ENCODE results near the gene GRB10.

The GRB10 gene

DNA sequence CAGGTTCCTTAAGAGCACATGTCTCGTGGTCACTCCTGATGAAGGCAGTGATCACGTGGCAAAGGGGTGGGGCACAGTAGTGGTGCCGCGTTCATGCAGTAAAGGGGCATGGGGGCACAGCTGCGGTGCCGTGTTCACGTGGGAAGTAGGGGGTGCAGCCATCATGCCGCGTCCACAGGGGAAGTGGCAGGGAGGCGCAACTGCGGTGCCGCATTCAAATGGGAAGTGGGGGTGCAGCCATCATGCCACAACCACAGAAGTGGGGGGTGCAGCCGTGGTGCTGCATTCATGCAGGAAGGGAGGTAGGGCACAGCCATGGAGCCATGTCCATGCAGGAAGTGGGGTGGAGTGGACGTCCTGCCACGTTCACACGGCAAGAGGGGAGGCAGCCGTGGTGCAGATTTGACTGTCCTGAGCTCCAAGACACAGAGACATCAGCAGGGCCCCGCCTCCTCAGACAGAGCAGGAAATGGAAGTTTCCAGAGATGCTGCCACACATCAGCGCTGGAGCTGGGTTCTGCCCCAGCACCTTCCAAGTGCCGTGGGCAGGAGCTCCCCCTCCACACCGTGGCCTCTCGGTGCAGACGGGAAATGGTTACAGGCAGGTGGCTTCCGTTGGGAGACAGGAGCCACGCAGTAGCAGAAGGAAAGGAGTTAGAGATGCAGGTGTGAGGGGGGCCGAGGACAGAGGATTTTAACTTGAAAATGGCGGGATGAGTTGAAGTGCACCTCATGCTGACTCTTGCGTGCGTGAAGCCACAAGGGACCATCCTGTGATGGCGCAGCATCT, 122.5 kb downstream of the GRB10 start:
- TF ChIP-seq, protein P1, sequence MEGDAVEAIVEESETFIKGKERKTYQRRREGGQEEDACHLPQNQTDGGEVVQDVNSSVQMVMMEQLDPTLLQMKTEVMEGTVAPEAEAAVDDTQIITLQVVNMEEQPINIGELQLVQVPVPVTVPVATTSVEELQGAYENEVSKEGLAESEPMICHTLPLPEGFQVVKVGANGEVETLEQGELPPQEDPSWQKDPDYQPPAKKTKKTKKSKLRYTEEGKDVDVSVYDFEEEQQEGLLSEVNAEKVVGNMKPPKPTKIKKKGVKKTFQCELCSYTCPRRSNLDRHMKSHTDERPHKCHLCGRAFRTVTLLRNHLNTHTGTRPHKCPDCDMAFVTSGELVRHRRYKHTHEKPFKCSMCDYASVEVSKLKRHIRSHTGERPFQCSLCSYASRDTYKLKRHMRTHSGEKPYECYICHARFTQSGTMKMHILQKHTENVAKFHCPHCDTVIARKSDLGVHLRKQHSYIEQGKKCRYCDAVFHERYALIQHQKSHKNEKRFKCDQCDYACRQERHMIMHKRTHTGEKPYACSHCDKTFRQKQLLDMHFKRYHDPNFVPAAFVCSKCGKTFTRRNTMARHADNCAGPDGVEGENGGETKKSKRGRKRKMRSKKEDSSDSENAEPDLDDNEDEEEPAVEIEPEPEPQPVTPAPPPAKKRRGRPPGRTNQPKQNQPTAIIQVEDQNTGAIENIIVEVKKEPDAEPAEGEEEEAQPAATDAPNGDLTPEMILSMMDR (IDR thresholded peaks at IDR 0.05; ENCODE audit: borderline replicate concordance, control extremely low read depth, extremely low read depth, insufficient read depth, missing control alignments) = no peak
- in situ Hi-C loops (cut with MboI; ENCODE audit: low sequenced_read_pairs, unreplicated experiment) = loop anchor here (25.0 kb wide), 2 partner anchors 198 to 548 kb away; partner anchors contain the start of gene FIGNL1
- no peak for DNase-seq (ENCODE audit: low spot score)

DNA sequence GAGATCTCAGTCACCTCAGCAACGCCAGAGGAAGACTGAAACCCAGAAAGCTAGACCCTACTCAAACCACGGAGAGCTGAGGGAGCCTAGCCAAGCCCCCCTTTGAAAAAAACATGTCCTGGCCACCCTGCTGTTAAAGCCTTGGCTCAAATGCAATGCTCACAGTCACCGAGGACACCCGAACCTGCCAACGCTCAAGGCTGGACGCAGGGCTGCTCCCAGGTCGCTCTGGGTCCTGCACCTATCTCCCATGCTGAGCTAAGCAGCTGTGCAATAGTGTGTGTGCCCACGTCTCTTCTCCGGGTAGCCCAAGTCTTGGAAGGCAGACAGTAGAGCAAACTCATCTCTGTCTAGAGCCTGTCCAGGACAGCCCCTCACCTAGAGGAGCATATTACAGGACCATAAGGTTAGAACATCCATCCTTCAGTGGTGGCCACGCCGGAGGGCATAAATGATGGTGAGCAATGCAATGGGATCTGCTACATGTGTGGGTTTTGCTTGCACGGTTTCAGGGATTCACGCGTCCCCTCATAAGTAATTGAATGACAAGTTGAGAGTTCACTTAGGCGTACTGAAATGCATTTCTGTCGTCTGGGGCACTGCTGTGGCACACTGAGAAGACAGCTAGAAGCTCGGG, 123.2 kb downstream of the GRB10 start:
- DNase-seq (ENCODE audit: low spot score) = no peak
- in situ Hi-C loops (cut with MboI; ENCODE audit: low sequenced_read_pairs, unreplicated experiment) = loop anchor here (25.0 kb wide), 2 partner anchors 197 to 547 kb away; partner anchors contain the start of gene FIGNL1
- TF ChIP-seq, protein P1 (IDR thresholded peaks at IDR 0.05; ENCODE audit: borderline replicate concordance, control extremely low read depth, extremely low read depth, insufficient read depth, missing control alignments) = no peak

DNA sequence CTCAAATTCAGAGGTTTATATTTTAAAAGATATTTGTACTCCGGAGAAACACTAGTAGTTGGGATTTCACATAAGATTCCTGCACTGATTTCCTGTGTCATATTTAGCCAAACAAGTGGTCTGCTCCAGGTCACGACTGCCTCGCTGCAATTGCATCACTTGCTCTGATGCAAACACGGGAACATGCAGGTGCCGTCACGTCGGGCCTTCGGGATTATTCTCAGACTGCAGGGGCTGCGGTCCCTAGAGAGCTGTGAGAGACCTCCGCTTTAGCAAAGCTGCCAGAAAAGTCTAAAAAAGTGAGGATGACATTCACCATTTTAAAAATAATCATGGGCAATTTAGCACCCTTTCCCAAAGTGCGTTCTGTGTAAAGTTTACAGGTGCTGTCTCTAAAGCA, 124.0 kb downstream of the GRB10 start:
- no peak for DNase-seq (ENCODE audit: low spot score)
- in situ Hi-C loops (cut with MboI; ENCODE audit: low sequenced_read_pairs, unreplicated experiment) = loop anchor here (25.0 kb wide), 2 partner anchors 196 to 546 kb away; partner anchors contain the start of gene FIGNL1
- TF ChIP-seq, protein P1 (IDR thresholded peaks at IDR 0.05; ENCODE audit: borderline replicate concordance, control extremely low read depth, extremely low read depth, insufficient read depth, missing control alignments) = no peak

GRCh38 chr7:50657912-50658311, 124.8 kb downstream of the GRB10 start:
- TF ChIP-seq, protein P1 (IDR thresholded peaks at IDR 0.05; ENCODE audit: borderline replicate concordance, control extremely low read depth, extremely low read depth, insufficient read depth, missing control alignments) = no peak
- DNase-seq (ENCODE audit: low spot score) = no peak
- in situ Hi-C loops (cut with MboI; ENCODE audit: low sequenced_read_pairs, unreplicated experiment) = loop anchor here (25.0 kb wide), 2 partner anchors 196 to 546 kb away; partner anchors contain the start of gene FIGNL1

- in situ Hi-C loops (cut with MboI; ENCODE audit: low sequenced_read_pairs, unreplicated experiment) = loop anchor here (25.0 kb wide), 2 partner anchors 195 to 545 kb away; partner anchors contain the start of gene FIGNL1
- TF ChIP-seq, protein P1 (IDR thresholded peaks at IDR 0.05; ENCODE audit: borderline replicate concordance, control extremely low read depth, extremely low read depth, insufficient read depth, missing control alignments) = no peak
- DNase-seq (ENCODE audit: low spot score) = no peak
These were observed 125.3 kb downstream of the GRB10 start for GRCh38 chr7:50657341-50657873.

DNA sequence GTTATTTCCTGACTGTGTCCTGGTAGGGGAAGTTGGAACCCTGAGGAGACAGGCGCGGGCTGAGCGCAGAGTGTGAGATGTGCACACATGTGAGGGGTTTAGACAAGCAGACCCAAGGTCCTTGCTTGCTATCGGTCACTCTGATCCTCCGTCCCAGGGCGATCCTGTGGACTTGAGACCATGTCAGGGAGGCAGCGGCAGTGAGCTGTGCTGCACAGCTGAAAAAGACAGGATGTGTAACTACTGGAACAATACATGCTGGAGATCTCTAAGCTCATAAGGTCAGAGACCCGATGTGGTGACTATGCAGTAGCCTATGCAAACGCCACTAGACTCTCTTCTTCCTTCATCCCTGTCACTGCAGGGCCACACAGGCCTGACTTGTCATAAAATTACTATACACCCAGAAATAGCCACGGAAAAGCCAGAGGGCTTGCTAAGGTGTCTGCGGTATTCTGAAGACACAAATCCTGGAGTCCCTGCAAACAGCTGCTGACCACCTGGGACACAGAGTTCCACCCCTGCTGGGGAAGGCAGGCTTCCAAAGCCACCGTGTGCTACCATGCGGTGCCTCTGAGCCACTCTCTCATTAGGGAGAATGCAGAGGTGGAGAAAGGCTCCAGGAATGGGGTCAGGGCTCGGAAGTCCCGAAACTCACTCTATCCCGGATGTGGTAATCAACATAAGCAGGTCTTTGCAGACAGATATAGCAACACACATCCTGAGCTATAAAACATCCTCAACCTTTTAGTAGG, 126.4 kb downstream of the GRB10 start:
- TF ChIP-seq, protein P1 (IDR thresholded peaks at IDR 0.05; ENCODE audit: borderline replicate concordance, control extremely low read depth, extremely low read depth, insufficient read depth, missing control alignments) = no peak
- DNase-seq (ENCODE audit: low spot score) = no peak
- in situ Hi-C loops (cut with MboI; ENCODE audit: low sequenced_read_pairs, unreplicated experiment) = loop anchor here (25.0 kb wide), 2 partner anchors 194 to 544 kb away; partner anchors contain the start of gene FIGNL1
